Skeletal muscle tissue (tissue), 4 donors: Measurements from ENCODE around the gene TMEM132E. TPM values are rescaled to one million over a fixed set of nuclear protein-coding genes. Genes with fewer than 3 reads are reported as not detected.

Experiments
- H3K27ac ChIP-seq: one replicate; pipeline ENCODE4 v1.7.0; 2013; ENCODE audit warnings: mild to moderate bottlenecking, low read depth, low read length, inconsistent platforms
- H3K27me3 ChIP-seq, 3 donors: one replicate each; pipeline ENCODE4 v1.7.0; 2013; ENCODE audit warnings: low read length in 3 of 3; ENCODE audit not compliant: control insufficient read depth in 3 of 3, insufficient read depth in 3 of 3
- H3K36me3 ChIP-seq, 3 donors: one replicate each; pipeline ENCODE4 v1.7.0; 2013; ENCODE audit warnings: low read length in 3 of 3; ENCODE audit not compliant: control insufficient read depth in 3 of 3, insufficient read depth in 3 of 3
- H3K4me1 ChIP-seq, 3 donors: one replicate each; pipeline ENCODE4 v1.7.0; 2013; ENCODE audit warnings: low read length in 3 of 3, mild to moderate bottlenecking in 3 of 3; ENCODE audit not compliant: control insufficient read depth in 3 of 3, insufficient read depth in 3 of 3
- H3K4me3 ChIP-seq, 3 donors: one replicate each; pipeline ENCODE4 v1.7.0; 2013; ENCODE audit warnings: low read length in 3 of 3
- H3K9ac ChIP-seq, 3 donors: one replicate each; pipeline ENCODE4 v1.7.0; 2013; ENCODE audit warnings: low read length in 3 of 3, mild to moderate bottlenecking in 3 of 3, moderate library complexity in 2 of 3, low read depth in 1 of 3
- H3K9me3 ChIP-seq, 3 donors: one replicate each; pipeline ENCODE4 v1.7.0; 2013; ENCODE audit warnings: low read length in 3 of 3; ENCODE audit not compliant: control insufficient read depth in 3 of 3
- total RNA-seq: library from RNA; depleted of rRNA; stranded (reverse); fragments of >200 nt; gene quantifications from one replicate; pipeline ENCODE4 v1.2.3, GENCODE V29; 2014
- donor health status: Osteomylitis.

TMEM132E gene
- total RNA-seq, 1 donor from 2014 or later: 0.52 TPM

DNA sequence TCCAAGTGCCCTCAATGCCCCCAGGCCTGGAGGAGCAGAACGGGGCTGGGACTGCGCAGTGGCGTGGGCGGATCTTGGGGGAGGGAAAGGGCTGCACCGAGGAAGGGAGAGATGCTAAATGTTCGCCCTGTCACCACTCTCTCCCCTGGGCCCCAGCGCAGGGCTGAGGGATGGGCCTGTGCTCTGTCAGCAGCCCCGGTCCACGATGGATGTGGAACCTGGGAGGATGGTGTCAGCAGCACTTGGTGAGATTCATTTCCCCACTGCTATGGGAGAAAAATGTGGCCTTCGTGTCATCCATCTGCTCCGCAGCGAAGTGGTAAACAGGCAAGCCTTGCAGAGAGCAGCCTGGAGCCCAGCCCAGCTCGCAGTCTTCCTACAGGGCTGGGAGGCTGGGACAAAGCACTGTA is 72.0 kb downstream of the TMEM132E start:
- no peaks in the 10 kb centered on the region for H3K9me3 ChIP-seq
- H3K4me1 ChIP-seq: no peaks in the 10 kb centered on the region
- H3K36me3 ChIP-seq: no peaks in the 10 kb centered on the region
- H3K9ac ChIP-seq: no peak overlapping the region
- H3K4me3 ChIP-seq: no peak overlapping the region
- H3K27me3 ChIP-seq: peaks cover 18 to 20% (median 20%) of the 10 kb centered on the region in 3 donors
- no peak overlapping the region for H3K27ac ChIP-seq

GRCh38 chr17:34652021-34652555 is 72.7 kb downstream of the TMEM132E start:
- H3K4me1 ChIP-seq: no peaks in the 10 kb centered on the region
- no peak overlapping the region for H3K27ac ChIP-seq
- H3K4me3 ChIP-seq: no peak overlapping the region
- no peaks in the 10 kb centered on the region for H3K36me3 ChIP-seq
- peaks cover 18 to 20% (median 18%) of the 10 kb centered on the region in 3 donors for H3K27me3 ChIP-seq
- no peak overlapping the region for H3K9ac ChIP-seq
- H3K9me3 ChIP-seq: no peaks in the 10 kb centered on the region

- Histone ChIP-seq H3K27ac (no peak overlapping the region), H3K9ac (no peak overlapping the region), H3K27me3 (peaks cover 18 to 20% (median 18%) of the 10 kb centered on the region in 3 donors)
Observed at GRCh38 chr17:34653511-34653910, 74.1 kb downstream of the TMEM132E start.

GRCh38 chr17:34654276-34654880 is 75.0 kb downstream of the TMEM132E start:
- Histone ChIP-seq H3K9ac (no peak overlapping the region), H3K27me3 (peaks cover 17 to 24% (median 18%) of the 10 kb centered on the region in 3 donors), H3K27ac (no peak overlapping the region), H3K9me3 (no peaks in the 10 kb centered on the region), H3K36me3 (no peaks in the 10 kb centered on the region), H3K4me1 (no peaks in the 10 kb centered on the region), H3K4me3 (no peak overlapping the region)

More at GRCh38 chr17:34653511-34653910, 74.1 kb downstream of the TMEM132E start:
- no peak overlapping the region for H3K4me3 ChIP-seq
- H3K9me3 ChIP-seq: no peaks in the 10 kb centered on the region
- no peaks in the 10 kb centered on the region for H3K36me3 ChIP-seq
- no peaks in the 10 kb centered on the region for H3K4me1 ChIP-seq

GRCh38 chr17:34654881-34655276 is 75.5 kb downstream of the TMEM132E start:
- Histone ChIP-seq H3K4me3 (no peak overlapping the region), H3K27me3 (peaks cover 17 to 24% (median 18%) of the 10 kb centered on the region in 3 donors), H3K4me1 (no peaks in the 10 kb centered on the region), H3K27ac (no peak overlapping the region), H3K9ac (no peak overlapping the region), H3K36me3 (no peaks in the 10 kb centered on the region), H3K9me3 (no peaks in the 10 kb centered on the region)

GRCh38 chr17:34656801-34657200 is 77.4 kb downstream of the TMEM132E start:
- Histone ChIP-seq H3K9me3 (no peaks in the 10 kb centered on the region), H3K36me3 (no peaks in the 10 kb centered on the region), H3K27ac (no peak overlapping the region), H3K9ac (no peak overlapping the region), H3K27me3 (peaks cover 16 to 23% (median 16%) of the 10 kb centered on the region in 3 donors), H3K4me3 (no peak overlapping the region), H3K4me1 (no peaks in the 10 kb centered on the region)

DNA sequence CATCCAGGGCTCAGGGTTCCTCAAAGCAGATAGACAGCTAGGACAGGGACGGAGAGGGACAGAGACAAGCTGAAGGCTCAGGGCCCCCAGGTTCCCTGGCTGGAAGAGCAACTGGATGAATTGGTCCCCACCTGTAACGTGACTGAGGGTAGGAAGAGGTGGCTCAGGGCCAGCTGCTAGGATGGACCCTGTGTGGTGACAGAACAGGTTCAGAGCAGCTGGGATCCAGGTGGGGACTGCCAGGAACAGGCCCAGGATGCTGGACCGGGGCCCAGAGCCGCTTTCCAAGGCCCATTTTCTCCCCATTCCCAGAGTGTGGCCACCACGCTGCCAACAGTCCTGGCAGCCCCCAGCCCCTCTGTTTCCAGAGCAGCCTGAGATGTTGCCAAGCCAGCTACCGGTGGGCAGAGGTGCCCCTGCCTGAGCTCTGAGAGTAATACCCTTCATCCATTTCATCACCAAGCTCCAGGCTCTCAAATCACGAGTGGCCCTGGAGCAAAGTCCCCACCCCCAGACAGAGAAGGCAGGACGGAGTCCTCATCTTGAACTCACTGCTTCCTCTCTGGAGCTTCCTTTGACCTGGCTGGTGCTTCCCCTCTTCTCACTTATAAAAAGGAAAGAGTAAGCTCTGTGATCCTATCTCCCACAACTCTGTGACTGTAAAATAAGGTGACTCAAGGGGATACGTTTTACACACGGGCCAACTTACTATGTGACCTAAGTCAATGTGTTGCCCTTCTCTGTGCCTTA is 79.6 kb downstream of the TMEM132E start:
- Histone ChIP-seq H3K27me3 (peaks cover 6 to 16% (median 8%) of the 10 kb centered on the region in 3 donors), H3K36me3 (no peaks in the 10 kb centered on the region), H3K9me3 (no peaks in the 10 kb centered on the region), H3K4me1 (no peaks in the 10 kb centered on the region), H3K27ac (no peak overlapping the region), H3K4me3 (no peak overlapping the region), H3K9ac (no peak overlapping the region)

DNA sequence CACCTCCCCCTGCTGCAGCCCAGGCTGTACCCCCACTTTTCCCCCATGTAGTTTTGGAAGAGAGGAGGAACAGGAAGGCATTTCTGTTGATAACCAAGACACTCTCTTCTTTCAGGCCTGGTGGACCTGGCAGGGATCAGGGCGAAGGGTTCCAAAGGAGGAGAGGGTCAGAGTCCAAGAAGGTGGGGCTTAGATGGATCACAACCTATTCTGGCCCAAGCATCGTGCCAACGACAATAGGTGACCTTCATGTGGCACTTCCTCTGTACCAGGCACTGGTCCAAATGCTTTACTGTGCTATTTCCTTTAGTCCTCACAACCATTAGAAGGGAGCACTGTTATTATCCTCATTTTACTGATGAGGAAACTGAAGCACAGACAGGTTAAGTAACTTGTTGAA is 84.3 kb downstream of the TMEM132E start:
- H3K27ac ChIP-seq: no peak overlapping the region
- no peaks in the 10 kb centered on the region for H3K9me3 ChIP-seq
- H3K4me3 ChIP-seq: no peak overlapping the region
- H3K9ac ChIP-seq: no peak overlapping the region
- H3K4me1 ChIP-seq: no peaks in the 10 kb centered on the region
- H3K36me3 ChIP-seq: no peaks in the 10 kb centered on the region
- peaks cover 23 to 38% (median 31%) of the 10 kb centered on the region in 3 donors for H3K27me3 ChIP-seq

DNA sequence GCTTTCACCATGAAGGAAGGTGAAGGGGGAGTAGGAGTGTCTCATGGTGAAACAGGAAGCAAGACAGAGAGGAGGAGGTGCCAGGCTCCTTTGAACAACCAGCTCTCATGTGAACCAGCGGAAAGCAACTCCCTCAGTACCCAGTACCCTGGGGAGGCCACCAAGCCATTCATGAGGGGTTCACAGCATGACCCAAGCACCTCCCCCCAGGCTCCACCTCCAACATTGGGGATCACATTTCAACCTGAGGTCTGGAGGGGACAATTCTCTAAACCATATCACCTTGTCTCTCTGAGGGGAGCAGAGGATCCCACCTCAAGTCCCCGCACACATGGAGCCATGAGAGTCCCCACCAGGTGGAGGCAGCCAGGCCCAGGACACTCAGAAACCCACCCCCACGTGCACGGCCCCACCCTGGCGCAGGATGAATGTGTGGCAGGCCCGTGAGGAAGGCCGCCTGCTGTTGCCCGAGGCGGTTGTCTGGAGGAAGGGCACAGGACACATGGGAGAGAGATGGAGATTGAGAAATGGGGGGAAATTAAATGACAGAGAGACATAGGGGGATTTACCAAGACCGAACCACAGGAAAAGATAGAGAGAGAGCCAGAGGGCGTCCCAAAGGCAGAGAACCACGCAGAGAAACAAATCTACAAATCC is 85.9 kb downstream of the TMEM132E start:
- Histone ChIP-seq H3K27me3 (peaks cover 19 to 38% (median 33%) of the 10 kb centered on the region in 3 donors), H3K27ac (no peak overlapping the region), H3K9me3 (no peaks in the 10 kb centered on the region), H3K4me3 (no peak overlapping the region), H3K4me1 (no peaks in the 10 kb centered on the region), H3K9ac (no peak overlapping the region), H3K36me3 (no peaks in the 10 kb centered on the region)
